Measurements from ENCODE around the gene SRPRB. TPM values are rescaled to one million over a fixed set of nuclear protein-coding genes. Genes with fewer than 3 reads are reported as not detected.

Gene SRPRB
- total and polyA plus RNA-seq, 3 donors from 2014 or later, result 35.9 to 104 (median 42.7) TPM

DNA sequence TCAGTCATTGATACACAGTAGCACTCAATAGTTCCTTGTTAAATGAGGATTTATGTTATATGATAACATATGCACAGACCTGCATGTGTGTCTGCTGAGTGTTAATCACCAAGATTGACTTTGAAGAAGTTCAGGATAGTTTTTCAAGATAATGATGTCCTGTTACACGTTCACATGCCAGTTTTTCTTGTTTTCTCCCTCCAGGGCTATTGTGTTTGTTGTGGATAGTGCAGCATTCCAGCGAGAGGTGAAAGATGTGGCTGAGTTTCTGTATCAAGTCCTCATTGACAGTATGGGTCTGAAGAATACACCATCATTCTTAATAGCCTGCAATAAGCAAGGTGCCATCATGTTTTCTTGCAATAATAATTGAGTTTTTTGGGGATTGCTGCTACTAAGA lies 9.8 kb downstream of the SRPRB start:
- intact Hi-C loops (cut with DNase I; ENCODE audit: low total_unique reads), result no loop called here
- no peaks in the 10 kb centered on the region for H3K9me3 ChIP-seq
- no peak overlapping the region for H3K4me3 ChIP-seq
- H3K27ac ChIP-seq, result no peak overlapping the region
- no peak for DNase-seq
- WGBS, 2 donors, result 77 to 91% methylated on average over 2 of the region's 2 CpGs
- TF ChIP-seq POLR2A (IDR thresholded peaks at IDR 0.05), result no peak
- TF ChIP-seq, protein P1, sequence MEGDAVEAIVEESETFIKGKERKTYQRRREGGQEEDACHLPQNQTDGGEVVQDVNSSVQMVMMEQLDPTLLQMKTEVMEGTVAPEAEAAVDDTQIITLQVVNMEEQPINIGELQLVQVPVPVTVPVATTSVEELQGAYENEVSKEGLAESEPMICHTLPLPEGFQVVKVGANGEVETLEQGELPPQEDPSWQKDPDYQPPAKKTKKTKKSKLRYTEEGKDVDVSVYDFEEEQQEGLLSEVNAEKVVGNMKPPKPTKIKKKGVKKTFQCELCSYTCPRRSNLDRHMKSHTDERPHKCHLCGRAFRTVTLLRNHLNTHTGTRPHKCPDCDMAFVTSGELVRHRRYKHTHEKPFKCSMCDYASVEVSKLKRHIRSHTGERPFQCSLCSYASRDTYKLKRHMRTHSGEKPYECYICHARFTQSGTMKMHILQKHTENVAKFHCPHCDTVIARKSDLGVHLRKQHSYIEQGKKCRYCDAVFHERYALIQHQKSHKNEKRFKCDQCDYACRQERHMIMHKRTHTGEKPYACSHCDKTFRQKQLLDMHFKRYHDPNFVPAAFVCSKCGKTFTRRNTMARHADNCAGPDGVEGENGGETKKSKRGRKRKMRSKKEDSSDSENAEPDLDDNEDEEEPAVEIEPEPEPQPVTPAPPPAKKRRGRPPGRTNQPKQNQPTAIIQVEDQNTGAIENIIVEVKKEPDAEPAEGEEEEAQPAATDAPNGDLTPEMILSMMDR (IDR thresholded peaks at IDR 0.05), result no peak
- H3K4me1 ChIP-seq, result no peaks in the 10 kb centered on the region
- no peaks in the 10 kb centered on the region for H3K36me3 ChIP-seq (ENCODE audit: low read depth, missing control alignments)
- H3K27me3 ChIP-seq, result no peaks in the 10 kb centered on the region

DNA sequence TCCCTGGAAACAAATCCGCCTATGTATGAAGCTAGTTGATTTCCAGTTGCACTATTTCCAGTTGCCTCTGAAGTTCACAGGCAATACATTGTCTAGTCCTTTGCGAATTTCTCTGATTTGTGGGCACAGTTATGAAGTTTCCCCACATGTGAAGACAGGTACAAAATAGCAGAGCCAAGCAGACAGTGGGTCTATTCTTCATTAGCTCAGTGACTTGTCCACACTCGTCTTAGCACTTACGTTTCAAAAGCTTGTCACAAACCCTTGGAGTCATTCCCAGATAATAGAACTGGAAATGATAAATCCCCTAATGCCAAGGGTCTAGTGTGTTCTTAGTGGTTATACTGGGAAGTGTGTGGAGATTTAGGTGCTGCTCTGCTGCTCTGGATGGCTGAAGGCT lies 14.5 kb downstream of the SRPRB start:
- TF ChIP-seq POLR2A (IDR thresholded peaks at IDR 0.05), result no peak
- TF ChIP-seq, protein P1 (IDR thresholded peaks at IDR 0.05), result no peak
- no peaks in the 10 kb centered on the region for H3K27me3 ChIP-seq
- no peak overlapping the region for H3K4me3 ChIP-seq
- no peak overlapping the region for H3K27ac ChIP-seq
- DNase-seq, result no peak
- no peaks in the 10 kb centered on the region for H3K9me3 ChIP-seq
- H3K36me3 ChIP-seq (ENCODE audit: low read depth, missing control alignments), result no peaks in the 10 kb centered on the region
- 86% methylated on average over 4 of the region's 4 CpGs for WGBS, 2 donors
- intact Hi-C loops (cut with DNase I; ENCODE audit: low total_unique reads), result loop anchor here (5.0 kb wide), 1 partner anchor 107 kb away; no protein-coding TSS in a partner anchor
- H3K4me1 ChIP-seq, result no peaks in the 10 kb centered on the region

DNA sequence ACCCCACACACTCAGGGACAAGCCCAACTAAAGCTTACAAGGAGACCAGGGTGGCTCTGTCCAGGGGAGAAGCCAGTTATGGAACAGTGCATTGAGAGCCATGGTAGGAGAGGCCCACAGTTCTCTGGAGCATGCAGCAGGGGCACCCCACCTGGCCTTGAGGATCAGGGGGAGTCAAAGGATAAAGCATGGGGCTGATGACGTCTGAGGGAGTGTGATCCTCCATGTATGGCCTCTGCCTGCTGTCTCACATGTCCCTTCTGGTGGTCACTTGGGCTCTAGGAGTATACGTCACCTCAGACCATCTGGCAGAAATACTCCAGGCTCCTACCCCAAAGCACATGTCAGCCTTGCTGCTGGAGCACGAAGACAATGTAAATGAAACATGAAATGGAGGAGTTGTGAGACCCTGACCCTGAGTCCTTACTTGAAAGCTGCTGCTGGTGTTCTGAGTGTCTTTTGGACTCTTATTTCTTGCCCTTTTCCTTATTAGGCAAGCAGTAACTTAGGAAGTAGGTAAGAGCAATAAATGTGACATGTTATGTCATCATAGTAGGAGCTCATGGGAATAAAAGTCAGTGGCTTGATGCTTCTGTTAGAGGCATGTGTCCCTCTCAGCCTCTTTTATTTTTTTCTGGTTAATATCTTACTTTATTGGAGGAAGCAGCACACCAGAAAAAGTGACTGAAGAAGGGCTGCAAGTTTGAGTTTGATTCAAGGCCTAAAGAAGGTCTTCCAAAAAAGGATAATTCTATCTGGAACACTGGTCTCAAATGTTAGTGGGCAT lies 15.5 kb downstream of the SRPRB start:
- DNase-seq, result no peak
- Histone ChIP-seq H3K27ac (no peak overlapping the region), H3K4me3 (no peak overlapping the region), H3K4me1 (no peaks in the 10 kb centered on the region), H3K9me3 (no peaks in the 10 kb centered on the region), H3K27me3 (no peaks in the 10 kb centered on the region), H3K36me3 (ENCODE audit: low read depth, missing control alignments) (no peaks in the 10 kb centered on the region)
- intact Hi-C loops (cut with DNase I; ENCODE audit: low total_unique reads), result loop anchor here (5.0 kb wide), 1 partner anchor 106 kb away; no protein-coding TSS in a partner anchor
- TF ChIP-seq, protein P1 (IDR thresholded peaks at IDR 0.05), result no peak
- no peak for TF ChIP-seq POLR2A (IDR thresholded peaks at IDR 0.05)
- WGBS, 2 donors, result 85 to 86% methylated on average over 3 of the region's 3 CpGs

DNA sequence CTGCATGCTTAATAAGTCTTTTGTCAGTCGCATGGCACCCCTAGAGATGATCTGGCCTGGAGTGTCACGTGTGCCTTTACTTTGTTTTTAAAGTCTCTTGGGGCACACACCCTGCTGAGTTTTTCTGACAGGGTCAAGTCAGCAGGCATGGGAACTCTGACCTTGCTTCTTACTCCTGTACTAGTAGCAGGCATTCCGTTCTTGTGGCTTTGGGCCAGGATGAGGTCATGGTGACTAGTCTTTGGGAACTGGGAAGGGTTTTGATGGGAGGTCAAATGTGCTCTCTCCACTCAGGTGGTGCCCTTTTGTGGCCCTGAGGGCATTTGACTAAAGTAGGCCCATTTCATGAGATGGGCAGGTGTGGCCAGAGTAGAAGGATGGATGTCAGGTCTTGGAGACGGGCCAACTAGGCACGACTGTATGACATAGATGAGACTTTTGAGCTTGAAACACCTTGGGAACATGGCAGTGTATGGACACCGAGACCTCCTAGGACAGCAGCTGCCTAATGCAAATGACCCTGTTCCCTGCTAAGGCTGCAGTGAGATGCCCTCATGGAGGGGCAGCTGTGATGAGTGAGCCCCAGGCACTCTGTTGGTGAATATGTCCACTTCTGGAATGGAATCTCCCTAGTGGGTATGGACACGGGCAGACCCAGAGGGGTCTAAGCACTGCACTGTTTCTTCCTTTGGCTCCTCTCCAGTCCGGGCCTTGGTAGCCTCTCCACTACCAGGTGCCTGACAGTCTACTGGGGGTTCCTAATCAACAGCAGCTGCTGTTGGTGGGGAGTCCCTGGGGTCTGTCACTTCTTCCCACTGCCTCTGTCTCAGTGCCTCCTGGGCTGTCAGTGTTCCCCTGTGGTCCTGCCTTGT lies 16.4 kb downstream of the SRPRB start:
- no peak overlapping the region for H3K4me3 ChIP-seq
- H3K4me1 ChIP-seq, result no peaks in the 10 kb centered on the region
- no peaks in the 10 kb centered on the region for H3K36me3 ChIP-seq (ENCODE audit: low read depth, missing control alignments)
- H3K27me3 ChIP-seq, result no peaks in the 10 kb centered on the region
- no peak overlapping the region for H3K27ac ChIP-seq
- no peaks in the 10 kb centered on the region for H3K9me3 ChIP-seq
- peak; percentile 42 for DNase-seq
- intact Hi-C loops (cut with DNase I; ENCODE audit: low total_unique reads), result loop anchor here (5.0 kb wide), 1 partner anchor 105 kb away; no protein-coding TSS in a partner anchor
- WGBS, 2 donors, result 81 to 85% methylated on average over 7 to 8 of the region's 8 CpGs
- TF ChIP-seq, protein P1 (IDR thresholded peaks at IDR 0.05), result peak in 1 of 3 experiments; percentile 7
- no peak for TF ChIP-seq POLR2A (IDR thresholded peaks at IDR 0.05)

Data from testis (tissue), 3 donors.